Measurements from ENCODE around the gene BRIX1. TPM values are rescaled to one million over a fixed set of nuclear protein-coding genes. Genes with fewer than 3 reads are reported as not detected.

Gene BRIX1
- 37.8 TPM for polyA plus RNA-seq (2013, experiment 1 of 2; ENCODE audit: insufficient read length)
- 23.0 TPM for polyA plus RNA-seq (2013, experiment 2 of 2; ENCODE audit: insufficient read length)

- peak; percentile 98 for DNase-seq
Observed at GRCh38 chr5:34915139-34915855, at the start of gene BRIX1, which contains the start of gene RAD1. BRIX1 (plus strand) TSS chr5:34915711; CDS start chr5:34915739, 28 bp downstream. RAD1 (minus strand) TSS chr5:34915504; CDS start chr5:34914892, 612 bp downstream.

DNA sequence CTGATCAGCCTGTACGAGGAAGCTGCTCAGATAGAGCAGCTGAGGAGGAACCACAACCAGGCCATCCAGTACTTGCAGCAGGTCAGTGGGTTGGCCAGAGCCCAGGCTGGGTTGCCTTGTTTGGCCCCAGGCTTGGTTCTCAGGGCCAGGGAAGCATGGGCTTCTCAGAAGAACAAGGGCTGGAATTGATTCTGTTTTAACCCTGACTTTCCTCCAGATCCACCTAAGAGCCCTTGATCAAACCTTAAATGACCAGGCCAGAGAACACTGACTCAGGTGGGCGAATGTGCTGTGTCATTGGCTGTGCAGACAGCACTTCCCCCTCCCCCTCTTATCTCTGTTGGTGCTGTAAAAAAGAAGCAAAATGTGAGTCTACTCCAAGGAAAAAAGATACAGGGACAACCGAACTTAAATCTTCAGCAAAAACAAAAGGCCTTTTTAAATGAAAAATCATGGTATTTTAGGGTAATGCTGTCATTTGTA is 48.5 kb upstream of the BRIX1 start:
- no peak for DNase-seq

DNA sequence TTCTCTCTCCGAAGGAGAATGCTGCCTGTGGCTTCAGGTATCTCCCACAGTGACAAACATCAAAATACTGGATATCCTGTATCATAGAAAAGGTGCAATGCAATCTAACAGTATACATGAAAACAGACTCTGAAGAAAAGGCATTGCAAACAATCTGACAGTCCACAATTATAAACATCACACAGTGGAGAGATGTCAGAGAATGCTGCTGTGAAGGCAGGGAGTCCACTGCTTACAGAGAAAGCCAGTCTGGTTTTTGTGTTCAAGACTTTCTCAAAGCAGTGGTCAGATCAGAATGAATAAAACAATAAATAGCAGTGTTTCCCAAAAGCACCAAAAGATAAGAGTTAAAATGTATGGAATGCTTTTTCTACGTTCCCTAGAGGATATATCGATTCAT is 47.9 kb upstream of the BRIX1 start:
- DNase-seq: no peak

DNA sequence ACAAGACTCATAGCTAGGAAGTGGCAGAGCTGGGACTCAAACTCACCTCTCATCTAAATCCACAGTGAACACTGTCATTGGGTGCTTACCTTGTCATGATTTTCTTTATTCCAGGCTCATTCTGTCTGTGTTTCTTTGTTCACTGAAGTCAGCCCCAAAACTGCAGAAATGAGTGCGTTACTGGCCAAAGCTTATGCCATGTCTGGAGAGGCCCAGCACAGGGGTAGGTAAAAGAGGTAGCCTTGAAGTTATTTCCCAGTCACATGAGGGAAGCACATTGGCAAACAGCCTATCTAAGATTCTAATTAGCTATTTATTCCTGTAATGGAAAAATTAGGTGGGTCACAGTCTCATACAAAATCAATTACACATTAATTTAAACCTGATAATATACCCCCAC is 46.7 kb upstream of the BRIX1 start:
- no peak for DNase-seq

DNA sequence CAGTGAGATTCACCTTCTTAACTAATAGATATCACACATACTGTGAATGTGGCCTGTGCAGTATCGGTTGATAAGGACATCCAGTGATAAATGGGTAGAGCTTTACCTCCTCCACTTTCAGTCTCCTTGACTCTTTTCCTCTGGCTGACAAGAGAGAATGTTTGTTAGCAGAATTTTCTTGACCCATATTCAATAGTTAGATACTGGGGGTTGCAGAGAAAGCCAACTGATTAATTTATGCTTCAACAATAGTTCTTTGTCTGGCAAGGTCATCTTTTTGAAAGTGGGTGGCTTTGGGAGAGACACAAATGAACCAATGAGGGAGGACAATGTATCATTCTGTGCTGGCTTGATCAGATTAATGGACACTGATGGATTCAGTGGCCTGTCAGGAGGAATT is 46.3 kb upstream of the BRIX1 start:
- no peak for DNase-seq

DNA sequence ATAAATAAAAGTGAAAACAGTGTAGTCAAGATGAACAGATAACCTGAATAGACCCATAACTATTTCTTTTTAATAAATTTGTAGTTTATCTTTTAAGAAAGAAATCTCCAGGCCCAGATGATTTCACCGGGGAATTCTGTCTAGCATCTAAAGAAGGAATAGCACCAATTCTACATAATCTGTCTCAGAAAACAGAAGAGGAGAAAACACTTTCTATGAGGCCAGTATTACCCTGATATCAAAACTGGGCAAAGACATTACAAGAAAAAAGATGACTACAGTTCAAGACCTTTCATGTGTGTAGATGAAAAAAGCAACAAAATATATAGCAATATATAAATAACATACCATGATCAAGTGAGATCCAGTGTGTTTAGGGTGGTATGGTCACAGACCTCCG is 45.1 kb upstream of the BRIX1 start:
- no peak for DNase-seq

DNA sequence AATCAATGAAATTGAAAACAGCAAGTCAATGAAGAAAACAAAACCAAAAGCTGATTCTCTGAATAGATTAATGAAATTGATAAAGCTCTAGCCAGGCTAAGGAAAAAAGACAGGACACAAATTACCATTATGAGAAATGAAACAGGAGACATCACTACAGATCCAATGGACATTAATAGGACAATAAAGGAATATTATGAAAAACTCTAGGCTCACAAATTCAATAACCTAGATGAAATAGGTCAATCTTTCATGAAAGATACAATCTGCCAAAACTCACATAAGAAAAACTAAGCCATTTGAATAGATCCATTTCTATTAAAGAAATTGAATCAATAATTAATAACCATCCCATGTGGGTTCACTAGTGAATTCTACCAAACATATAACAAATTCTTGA is 39.2 kb upstream of the BRIX1 start:
- DNase-seq: no peak

DNA sequence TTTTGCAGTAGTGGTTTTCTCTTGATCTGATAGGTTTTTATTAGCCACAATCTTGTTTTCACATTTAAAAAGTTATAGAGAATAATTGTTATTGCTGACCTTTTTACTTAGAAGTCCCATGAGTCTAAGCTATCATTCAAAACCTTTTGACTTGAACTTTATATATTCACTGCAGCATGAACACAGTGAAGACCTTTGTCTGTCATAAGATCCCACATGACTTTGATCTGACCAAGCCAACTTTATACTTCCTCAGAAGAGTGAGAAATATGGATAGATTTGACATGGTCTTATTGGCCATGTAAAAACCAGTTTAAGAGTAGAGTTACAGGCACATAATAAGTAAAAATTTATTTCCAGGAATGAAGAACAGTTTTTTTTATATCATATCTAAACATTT is 34.3 kb upstream of the BRIX1 start:
- no peak for DNase-seq

- DNase-seq: no peak
Observed at GRCh38 chr5:34886392-34887119, 29.0 kb upstream of the BRIX1 start.

GRCh38 chr5:34889394-34889793 is 26.1 kb upstream of the BRIX1 start:
- no peak for DNase-seq

GRCh38 chr5:34891981-34892380 is 23.5 kb upstream of the BRIX1 start:
- DNase-seq: peak; percentile 79

GRCh38 chr5:34892414-34892813 is 23.1 kb upstream of the BRIX1 start:
- no peak for DNase-seq

DNA sequence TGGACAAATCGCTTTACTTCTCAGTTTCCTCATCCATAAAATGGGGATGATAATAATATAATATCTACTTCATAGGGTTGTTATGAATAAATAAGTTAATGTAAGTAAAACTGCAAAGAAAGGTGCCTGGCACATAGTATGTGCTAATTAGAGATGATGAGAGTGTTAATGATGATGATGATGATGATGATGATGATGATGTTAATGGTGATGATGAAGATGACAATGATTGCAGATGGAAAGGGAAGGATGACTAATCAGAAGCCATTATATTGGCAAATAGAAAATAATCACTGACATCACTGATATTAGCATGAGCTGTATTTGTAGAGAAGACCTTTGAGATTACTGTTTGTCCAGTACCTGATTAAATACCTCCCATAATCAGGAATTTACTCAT is 20.8 kb upstream of the BRIX1 start:
- no peak for DNase-seq

DNA sequence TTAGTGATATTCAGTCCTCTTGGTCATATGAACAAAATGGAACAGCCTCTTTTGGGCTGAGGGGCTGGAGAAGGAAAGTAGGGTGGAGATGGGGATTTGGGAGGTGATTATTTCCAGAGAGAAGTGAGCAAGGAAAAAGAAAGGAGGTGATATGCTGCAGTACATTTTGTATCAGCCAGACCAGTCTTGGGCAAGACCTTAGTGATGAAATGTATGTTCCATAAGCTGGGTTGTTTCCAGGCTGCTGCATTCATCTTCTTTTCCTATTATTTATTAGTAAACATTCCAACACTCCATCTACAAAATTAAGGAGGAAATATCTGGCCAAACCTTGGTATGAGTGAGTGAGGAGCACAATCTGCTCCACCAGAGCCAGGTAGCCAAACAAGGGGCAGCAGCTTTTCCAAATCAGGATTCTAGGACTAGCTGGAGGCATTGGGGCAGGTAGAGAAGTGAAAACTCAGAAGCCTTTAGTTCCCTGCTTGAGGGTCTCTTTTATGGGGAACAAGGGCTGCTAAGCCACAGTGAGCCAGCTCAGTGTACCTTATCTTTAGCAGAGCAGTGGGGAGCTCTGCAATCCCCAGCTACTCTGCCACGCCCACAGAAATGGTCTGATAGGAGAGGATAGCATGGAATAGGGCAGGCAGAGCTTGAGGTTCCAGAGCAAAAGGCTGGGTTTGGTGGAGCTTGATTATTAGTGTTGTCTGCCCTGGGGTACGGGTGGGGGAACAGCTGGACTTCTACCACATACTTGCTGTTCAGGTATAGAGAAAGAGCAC is 19.7 kb upstream of the BRIX1 start:
- DNase-seq: no peak

DNA sequence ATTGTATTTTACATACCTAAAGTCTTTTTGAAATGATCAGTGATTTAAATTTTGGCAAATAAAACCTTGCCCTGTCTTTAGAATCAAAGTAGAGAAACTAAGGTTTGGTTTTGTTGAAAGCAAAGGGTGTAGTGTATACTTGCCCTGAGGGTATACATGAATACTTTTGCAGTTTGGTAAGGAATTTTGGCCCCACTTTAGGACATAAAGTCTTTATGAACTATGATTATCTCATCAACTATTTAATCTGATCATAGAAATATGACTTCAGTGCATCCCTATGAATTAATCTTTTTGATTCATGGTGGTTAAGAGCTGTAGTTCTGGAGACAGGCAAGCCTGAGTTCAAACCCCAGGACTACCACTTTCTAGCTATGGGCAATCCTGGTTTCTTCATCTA is 17.9 kb upstream of the BRIX1 start:
- DNase-seq: peak; percentile 42

DNA sequence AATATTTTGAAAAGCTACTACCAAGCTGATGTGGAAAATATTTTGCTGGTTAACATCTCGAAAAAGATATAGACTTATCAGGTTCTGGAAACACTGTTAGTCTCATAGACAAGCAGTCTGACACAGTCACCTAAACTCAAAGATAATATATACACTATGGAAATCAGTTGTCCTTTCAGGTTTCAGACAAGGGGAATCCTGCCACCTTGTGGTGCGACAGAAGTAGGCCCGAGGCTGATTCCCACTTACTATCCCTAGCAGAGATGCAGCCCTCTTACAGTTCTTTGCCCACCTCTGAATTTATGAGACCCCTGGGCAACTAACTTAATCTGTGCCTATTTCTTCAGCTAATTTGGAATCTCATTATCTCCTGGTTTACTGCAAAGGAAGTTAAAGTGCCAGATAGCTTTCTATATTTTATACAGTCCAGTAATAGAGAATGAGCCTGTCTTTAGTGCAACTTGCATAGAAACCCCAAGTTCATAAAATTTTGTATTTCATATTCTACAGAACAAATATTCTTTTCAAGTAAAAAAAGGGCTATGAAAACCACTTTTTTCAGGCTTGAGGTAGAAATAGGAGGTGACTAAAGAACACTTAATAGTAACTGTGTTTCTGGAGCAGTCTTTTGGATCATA is 17.1 kb upstream of the BRIX1 start:
- DNase-seq: peak; percentile 72

DNA sequence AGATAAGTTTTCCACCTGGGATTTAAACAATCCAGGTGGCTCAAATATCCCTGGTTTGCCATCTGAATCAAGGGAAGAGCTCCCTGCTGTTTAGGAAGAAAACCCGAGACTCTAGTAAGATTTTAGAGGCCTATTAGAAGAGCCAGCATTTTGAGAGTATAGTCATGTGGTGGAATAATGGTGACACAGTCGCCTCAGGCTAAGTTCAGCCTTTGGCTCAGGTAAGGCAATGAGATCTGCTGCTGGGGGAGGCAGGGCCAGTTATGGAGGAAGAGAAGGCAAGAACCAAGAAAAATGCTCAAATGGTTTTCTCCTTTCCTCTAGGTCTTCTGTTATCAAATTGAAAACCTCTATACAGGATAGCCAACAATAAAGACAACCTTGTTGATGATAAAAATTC is 16.4 kb upstream of the BRIX1 start:
- no peak for DNase-seq

- DNase-seq: no peak
Observed at GRCh38 chr5:34900652-34901051, 14.9 kb upstream of the BRIX1 start.

- DNase-seq: no peak
Observed at GRCh38 chr5:34903260-34903659, 12.3 kb upstream of the BRIX1 start.

DNA sequence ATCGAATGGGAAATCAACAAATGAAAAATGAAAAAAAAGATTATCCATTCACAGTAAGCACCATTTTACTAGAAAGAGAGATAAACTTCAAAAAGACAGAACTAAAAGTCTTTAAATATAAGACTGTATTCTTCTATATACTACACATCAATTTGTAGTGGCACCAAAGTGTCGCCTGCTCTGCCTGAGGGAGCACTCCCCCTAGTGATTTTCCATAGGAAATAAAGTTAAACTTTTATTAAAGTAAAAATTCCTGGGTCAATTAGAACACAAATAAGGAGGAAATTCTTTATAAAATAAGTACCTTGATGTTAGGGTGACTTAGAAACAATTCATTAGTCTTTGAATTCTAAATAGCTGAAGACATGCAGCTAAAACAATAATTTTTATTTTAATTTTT is 9.9 kb upstream of the BRIX1 start:
- no peak for DNase-seq

DNA sequence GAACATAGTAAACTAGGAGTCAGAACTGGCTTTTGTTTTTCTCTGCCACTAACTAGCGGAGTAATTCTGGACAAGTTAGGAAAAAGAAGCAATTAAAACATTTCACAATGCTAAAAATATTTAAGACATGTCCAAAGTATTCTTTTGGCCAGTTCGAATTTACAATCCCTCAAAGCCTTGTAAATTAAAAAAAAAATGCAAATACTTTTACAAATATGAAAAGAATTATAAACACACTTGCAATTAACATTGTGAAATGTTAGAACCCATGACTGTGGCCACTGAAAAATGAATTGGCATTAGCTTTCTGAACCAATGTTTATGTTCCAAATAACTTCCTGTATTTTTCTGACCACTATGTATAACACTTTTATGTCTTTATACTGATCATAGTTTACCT is 2.4 kb upstream of the BRIX1 start:
- peak; percentile 39 for DNase-seq

GRCh38 chr5:34914671-34915138 is 806 bp upstream of the BRIX1 start:
- peak; percentile 25 for DNase-seq

- DNase-seq: no peak
Observed at GRCh38 chr5:34915856-34916192, 313 bp downstream of the BRIX1 start.
